DMS 273 treated with DMSO at 0.1 percent for 48 hours (cell line): ENCODE results near the gene PPIL3.

Experiments used
- DNase-seq: peaks from one replicate; lab custom pipeline; 2025; lab: John Stamatoyannopoulos, UW

PPIL3 gene

GRCh38 chr2:200860092-200860795, 28.6 kb downstream of the PPIL3 start:
- DNase-seq = no peak

- no peak for DNase-seq
Measured at GRCh38 chr2:200856806-200857205, 32.1 kb downstream of the PPIL3 start.

GRCh38 chr2:200852605-200853004, 36.3 kb downstream of the PPIL3 start:
- no peak for DNase-seq

GRCh38 chr2:200851398-200852248, 37.3 kb downstream of the PPIL3 start:
- DNase-seq = no peak

DNA sequence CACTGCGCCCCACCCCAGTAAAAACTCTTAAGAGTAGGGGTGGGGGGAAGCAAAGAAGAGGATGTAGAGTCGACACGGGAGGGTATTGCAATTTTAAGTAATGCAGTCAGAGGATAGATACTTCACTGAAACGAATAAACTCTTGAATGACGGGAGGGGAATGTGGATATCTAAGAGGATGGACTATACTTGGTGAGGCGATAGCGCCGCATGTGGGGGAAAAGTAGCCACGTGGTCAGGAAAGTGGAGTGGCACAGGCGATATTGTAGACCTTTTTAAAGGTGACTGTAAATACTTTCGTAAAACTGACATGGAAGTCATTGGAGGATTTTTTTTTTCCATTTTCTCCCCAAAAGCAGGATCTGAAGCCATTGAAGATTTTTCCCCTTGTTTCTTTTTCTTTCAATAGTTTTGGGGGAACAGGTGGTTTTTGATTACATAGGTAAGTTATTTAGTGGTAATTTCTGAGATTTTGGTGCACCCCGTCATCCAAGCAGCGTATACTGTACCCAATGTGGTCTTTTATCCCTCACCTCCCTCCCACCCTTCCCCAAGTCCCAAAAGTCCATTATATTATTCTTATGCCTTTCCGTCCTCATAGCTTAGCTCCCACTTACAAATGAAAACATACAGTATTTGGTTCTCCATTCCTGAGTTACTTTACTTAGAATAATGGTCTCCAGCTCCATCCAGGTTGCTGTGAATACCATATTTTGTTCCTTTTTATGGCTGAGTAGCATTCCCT, 38.2 kb downstream of the PPIL3 start:
- DNase-seq = no peak

DNA sequence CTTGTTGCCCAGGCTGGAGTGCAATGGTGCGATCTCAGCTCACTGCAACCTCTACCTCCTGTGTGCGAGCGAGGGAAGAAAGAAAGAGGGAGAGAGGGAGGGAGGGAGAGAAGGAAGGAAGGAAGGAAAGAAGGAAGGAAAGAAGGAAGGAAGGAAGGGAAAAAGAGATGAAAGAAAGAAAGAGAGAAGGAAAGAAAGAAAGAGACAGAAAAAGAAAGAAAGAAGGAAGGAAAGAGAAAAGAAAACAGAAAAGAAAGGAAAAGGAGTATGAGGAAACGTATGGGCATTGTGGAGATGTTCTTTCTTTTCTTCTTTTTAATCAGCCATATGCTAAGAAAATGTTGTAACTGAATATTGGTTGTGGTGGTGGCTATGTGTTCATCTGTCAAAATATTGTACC, 40.9 kb downstream of the PPIL3 start:
- DNase-seq = no peak

- DNase-seq = no peak
Measured at GRCh38 chr2:200847269-200847668, 41.6 kb downstream of the PPIL3 start.

- no peak for DNase-seq
Measured at GRCh38 chr2:200845669-200846325, 43.1 kb downstream of the PPIL3 start.

- DNase-seq = no peak
Measured at GRCh38 chr2:200845194-200845593, 43.7 kb downstream of the PPIL3 start.

GRCh38 chr2:200843993-200844948, 44.6 kb downstream of the PPIL3 start:
- no peak for DNase-seq

GRCh38 chr2:200839513-200839912, 49.4 kb downstream of the PPIL3 start:
- no peak for DNase-seq

- no peak for DNase-seq
Measured at GRCh38 chr2:200834701-200835100, 54.2 kb downstream of the PPIL3 start.

DNA sequence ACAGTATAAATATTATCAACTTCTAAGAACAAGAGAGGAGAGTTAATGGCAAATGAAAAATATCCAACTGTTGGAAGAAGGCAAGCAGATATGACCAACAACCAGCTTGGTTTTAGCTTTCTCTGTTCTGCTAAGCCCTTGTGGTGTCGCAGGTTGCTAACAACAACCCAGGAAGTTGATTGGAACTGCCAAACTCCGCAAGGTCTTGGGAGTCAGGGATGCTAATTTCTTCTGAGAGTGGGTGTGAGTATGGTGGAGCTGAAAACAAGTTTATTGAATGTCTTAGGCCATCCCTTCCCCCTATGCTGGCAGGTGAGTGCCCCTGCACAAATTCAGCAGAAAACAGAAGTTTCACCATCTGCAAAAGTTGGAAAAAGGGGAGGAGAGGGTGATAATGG, 59.6 kb downstream of the PPIL3 start:
- DNase-seq = no peak

DNA sequence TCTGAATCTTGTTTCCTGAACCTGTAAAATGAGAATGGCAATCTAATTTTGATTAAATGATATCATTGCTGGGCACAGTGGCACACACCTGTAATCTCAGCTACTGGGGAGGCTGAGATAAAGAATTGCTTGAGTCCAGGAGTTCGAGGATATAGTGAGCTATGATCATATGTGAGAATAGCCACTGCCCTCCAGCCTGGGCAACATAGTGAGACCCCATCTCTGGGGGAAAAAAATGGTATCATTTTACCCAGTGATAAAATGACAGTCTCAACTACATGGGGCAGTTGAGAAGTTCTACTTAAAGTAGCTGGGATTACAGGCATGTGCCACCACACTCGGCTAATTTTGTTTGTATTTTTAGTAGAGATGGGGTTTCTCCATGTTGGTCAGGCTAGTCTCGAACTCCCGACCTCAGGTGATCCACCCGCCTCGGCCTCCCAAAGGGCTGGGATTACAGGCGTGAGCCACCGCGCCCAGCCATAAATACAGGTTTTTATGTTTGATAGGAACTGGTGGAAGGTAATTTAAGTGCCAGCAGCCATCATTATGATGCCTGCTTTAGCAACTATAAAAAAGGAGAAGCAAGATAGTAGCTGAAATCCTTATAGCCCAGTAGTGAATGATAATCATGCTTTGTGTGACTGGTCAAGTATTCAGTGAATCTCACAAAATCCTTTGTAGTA, 60.2 kb downstream of the PPIL3 start:
- no peak for DNase-seq

DNA sequence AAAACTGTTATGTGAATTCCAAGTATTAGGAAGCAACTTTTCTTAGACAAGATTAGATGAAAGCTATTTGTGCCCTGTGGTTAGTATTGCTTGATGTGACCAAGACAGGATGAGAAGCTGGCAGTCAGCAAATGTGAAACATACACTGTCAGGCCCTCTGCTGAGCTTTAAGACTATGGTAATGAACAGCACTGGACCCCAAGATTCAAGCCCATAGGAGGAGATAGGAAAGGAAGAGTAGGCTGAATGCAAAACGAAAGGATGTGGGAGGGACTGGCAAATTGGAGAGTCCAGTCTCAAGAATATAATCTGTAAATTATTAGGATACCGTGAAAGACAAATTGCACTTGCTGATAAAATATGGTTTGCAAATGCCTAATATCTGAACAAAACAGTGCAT, 60.8 kb downstream of the PPIL3 start:
- DNase-seq = no peak

DNA sequence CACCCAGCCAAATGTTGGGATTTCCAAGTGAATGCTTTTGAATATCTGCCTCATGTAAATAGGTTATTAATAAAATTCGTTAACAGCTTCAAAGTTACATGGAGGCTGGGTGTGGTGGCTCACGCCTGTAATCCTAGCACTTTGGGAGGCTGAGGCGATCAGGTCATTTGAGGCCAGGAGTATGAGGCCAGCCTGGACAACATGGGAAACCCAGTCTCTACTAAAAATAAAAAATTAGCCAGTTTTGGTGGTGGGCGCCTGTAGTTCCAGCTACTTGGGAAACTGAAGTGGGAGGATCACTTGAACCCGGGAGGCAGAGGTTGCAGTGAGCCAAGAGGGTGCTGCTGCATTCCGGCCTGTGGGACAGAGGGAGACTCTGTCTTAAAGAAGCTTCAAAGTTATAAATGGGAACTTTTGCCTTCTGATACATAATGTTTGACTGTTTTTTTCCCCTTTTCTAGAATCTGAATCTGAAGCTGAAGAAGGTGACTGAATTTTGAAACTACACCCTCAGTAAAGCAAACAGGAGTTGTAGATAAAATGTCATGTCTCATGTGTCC, 67.1 kb downstream of the PPIL3 start:
- DNase-seq = no peak
